Superior temporal gyrus (tissue), 1 donor: ENCODE measurements around the gene ZNF12.

ENCODE experiments used
- DNase-seq: peaks from one replicate; pipeline ENCODE4 v3.0.0-alpha.2; 2016; ENCODE audit errors: extremely low spot score

The ZNF12 gene

DNA sequence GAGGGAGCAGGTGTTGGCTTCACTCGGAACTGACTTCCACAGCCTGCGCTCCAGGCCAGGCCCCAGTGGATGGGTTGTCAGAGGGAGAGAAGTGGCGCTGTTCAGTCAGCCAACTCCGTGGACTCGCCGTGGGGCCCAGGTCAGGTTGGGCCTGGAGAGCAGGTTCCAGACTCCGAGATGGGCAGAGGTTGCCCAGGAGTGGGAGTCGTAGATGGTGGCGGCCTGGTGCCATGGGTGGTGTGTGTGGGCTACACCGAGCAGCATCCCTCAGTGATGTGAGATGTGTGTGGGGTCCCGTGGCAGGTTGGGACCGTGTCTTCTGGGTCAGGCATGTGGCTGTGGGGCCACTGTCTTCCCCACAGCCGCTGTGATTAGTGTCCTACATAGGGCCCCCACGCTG, 59.2 kb downstream of the ZNF12 start:
- DNase-seq: no peak

DNA sequence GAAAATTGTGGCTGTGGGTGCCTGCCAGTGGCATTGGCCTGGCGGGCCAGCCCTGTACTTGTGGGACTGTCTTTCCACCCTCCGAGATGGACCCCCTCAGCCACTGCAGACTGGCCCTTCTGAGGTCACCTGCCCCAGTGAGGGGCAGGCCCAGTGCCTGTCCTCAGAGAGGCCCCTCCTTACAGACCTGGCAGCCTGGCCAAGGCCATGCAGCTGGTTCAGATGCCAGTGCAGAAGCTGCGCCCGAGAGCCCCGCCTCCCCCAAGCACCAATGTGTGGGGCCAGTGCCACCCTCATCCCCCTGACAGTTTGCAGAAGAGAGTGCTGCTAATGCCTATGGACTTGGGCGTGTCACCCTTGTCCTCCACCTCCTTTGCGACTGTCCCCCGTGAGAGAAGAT, 59.7 kb downstream of the ZNF12 start:
- no peak for DNase-seq

DNA sequence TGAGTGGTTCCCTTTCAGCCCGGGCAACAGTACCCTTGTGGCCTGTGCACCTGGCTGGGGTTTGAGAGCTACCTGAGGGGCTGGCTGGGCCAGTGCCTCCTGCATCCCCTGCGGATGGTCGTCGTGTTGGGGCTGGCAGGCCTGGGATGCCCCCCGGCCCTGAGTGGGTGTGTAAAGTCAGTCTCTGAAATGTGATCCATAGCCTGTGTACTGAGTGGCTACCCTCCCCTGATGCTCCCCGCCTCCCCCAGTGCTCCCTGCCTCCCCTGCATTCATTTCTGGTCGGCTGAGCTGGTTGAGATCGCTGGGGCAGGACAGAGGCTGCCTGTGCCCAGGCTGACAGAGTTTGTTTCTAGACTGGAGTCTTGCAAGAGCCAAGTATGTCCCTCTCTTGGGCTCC, 60.3 kb downstream of the ZNF12 start:
- no peak for DNase-seq

DNA sequence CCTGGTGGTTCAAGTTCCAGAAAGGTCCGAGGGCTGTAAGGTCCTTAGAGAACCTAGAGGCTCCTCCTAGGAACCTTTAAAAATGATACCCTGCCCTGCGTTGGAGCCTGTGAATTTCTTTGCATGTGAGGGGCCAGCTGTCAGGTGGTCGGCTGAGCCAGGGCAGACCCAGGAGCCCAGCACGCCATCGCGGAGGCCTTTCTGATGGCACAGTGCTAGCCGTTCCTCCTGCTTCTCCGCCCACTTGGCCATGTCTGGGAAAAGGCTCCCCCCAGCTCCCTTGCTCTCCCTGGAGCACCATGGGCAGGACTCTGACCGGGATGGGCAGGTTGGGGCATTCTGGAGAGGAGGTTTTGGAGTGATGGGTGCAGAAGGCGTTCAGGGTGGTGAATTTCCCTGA, 62.0 kb downstream of the ZNF12 start:
- no peak for DNase-seq

GRCh38 chr7:6643915-6644625, 62.7 kb downstream of the ZNF12 start:
- no peak for DNase-seq

GRCh38 chr7:6642861-6643640, 63.7 kb downstream of the ZNF12 start:
- DNase-seq: no peak

GRCh38 chr7:6642239-6642839, 64.4 kb downstream of the ZNF12 start:
- DNase-seq: no peak

GRCh38 chr7:6641305-6642035, 65.3 kb downstream of the ZNF12 start:
- no peak for DNase-seq

- DNase-seq: no peak
Observed at GRCh38 chr7:6640246-6640721, 66.5 kb downstream of the ZNF12 start.

GRCh38 chr7:6639627-6640026, 67.1 kb downstream of the ZNF12 start:
- DNase-seq: no peak

GRCh38 chr7:6639032-6639431, 67.7 kb downstream of the ZNF12 start:
- no peak for DNase-seq
